K562 (cell line): ENCODE data around the gene SLC16A13. TPM values are rescaled to one million over a fixed set of nuclear protein-coding genes. Genes with fewer than 3 reads are reported as not detected.

Experiments
- ATAC-seq: fragments of 200-7000 bp; cut with Tn5 transposase; 3 replicates; pipeline ENCODE4 v1.9.1; 2020; ENCODE audit warnings: moderate library complexity
- BruUV-seq: library from RNA; stranded (reverse); fragments of 400-500 nt; replicated peaks from 2 replicates; lab custom pipeline; 2021; lab: Mats Ljungman, UMichigan
- CTCF ChIA-PET: fragments of 300-600 bp; formaldehyde crosslinking; extraction: SDS; loops from one replicate; lab custom pipeline; 2021; ENCODE audit warnings: low intra/inter-chr PET ratio; lab: Yijun Ruan, JAX
- POLR2A ChIA-PET: fragments of 300-600, 350-650 bp; sonication (Branson Sonifier 250); formaldehyde crosslinking; extraction: SDS; loops from one replicate; lab custom pipeline; 2021; ENCODE audit warnings: antibody characterized with exemption, inconsistent platforms; lab: Yijun Ruan, JAX
- DNase-seq, 4 experiments: peaks; one replicate each; pipeline versions ENCODE4 v3.0.0 to v3.0.0-alpha.2; 2011 to 2018; ENCODE audit warnings: low spot score in 3 of 4, mixed read lengths in 3 of 4; ENCODE audit errors: extremely low read depth in 1 of 4
- FAIRE-seq: peaks from 2 replicates; lab custom pipeline; 2011; peaks lifted over from hg19 to GRCh38; lab: Jason Lieb, UNC
- H2AFZ ChIP-seq: 2 replicates; pipeline ENCODE4 v1.6.0; 2011; ENCODE audit warnings: low read depth, low read length, control low read depth, inconsistent platforms
- H3K27ac ChIP-seq: fragments of 200-600 bp; 3 replicates; pipeline ENCODE4 v1.8.0; 2011; ENCODE audit warnings: low read depth, mild to moderate bottlenecking, control low read depth, inconsistent platforms, low read length, moderate library complexity, mixed read lengths; ENCODE audit errors: extremely low read depth
- H3K27me3 ChIP-seq, 2 experiments: fragments of 300-600 bp in 1 of 2; 2 replicates in 1 of 2; 3 replicates in 1 of 2; pipeline versions ENCODE4 v1.6.0 to v1.8.0; 2011; ENCODE audit warnings: inconsistent platforms in 2 of 2, low read length in 2 of 2, mild to moderate bottlenecking in 1 of 2, mixed read lengths in 1 of 2, moderate library complexity in 1 of 2; ENCODE audit not compliant: control insufficient read depth in 2 of 2, insufficient read depth in 2 of 2
- H3K36me3 ChIP-seq: fragments of 300-600 bp; 3 replicates; pipeline ENCODE4 v1.8.0; 2011; ENCODE audit warnings: mild to moderate bottlenecking, low read length, inconsistent platforms; ENCODE audit not compliant: control insufficient read depth, insufficient read depth
- H3K4me1 ChIP-seq, 2 experiments: fragments of 200-600 bp in 1 of 2; replicated peaks in 1 of 2; 2 replicates in 1 of 2; 3 replicates in 1 of 2; pipeline versions ENCODE4 v1.5.1 to v1.8.0; 2011; ENCODE audit warnings: inconsistent platforms in 2 of 2, low read length in 2 of 2, mild to moderate bottlenecking in 1 of 2, mixed read lengths in 1 of 2, moderate library complexity in 1 of 2; ENCODE audit not compliant: control insufficient read depth in 2 of 2, insufficient read depth in 2 of 2
- H3K4me2 ChIP-seq: 2 replicates; pipeline ENCODE4 v1.6.1; 2011; ENCODE audit warnings: low read length, control low read depth, inconsistent platforms, mixed read lengths; ENCODE audit not compliant: insufficient read depth
- H3K4me3 ChIP-seq: fragments of 200-600 bp; sonication (generic), shearing (Covaris generic); 2 replicates; pipeline ENCODE4 v1.5.1; 2016; ENCODE audit warnings: control low read depth, inconsistent platforms
- H3K79me2 ChIP-seq: fragments of 200-600 bp; 3 replicates; pipeline ENCODE4 v1.8.0; 2011; ENCODE audit warnings: low read length, inconsistent platforms; ENCODE audit not compliant: control insufficient read depth, insufficient read depth
- H3K9ac ChIP-seq, 2 experiments: 2 replicates each; pipeline versions ENCODE4 v1.6.0 to v1.6.1; 2011; ENCODE audit warnings: low read depth in 2 of 2, low read length in 2 of 2, control low read depth in 1 of 2, inconsistent platforms in 1 of 2, mild to moderate bottlenecking in 1 of 2, mixed read lengths in 1 of 2; ENCODE audit not compliant: insufficient read depth in 1 of 2
- H3K9me1 ChIP-seq: one replicate; pipeline ENCODE4 v1.6.0; 2011; ENCODE audit warnings: inconsistent platforms, mild to moderate bottlenecking, low read length, moderate library complexity; ENCODE audit not compliant: control insufficient read depth, insufficient read depth
- H3K9me3 ChIP-seq: replicated peaks from 2 replicates; pipeline ENCODE4 v1.5.1; 2011; ENCODE audit warnings: low read depth, low read length, inconsistent platforms; ENCODE audit not compliant: control insufficient read depth, insufficient read depth
- H4K20me1 ChIP-seq: replicated peaks from 2 replicates; pipeline ENCODE4 v1.6.1; 2011; ENCODE audit warnings: low read length, inconsistent platforms, mixed read lengths; ENCODE audit not compliant: control insufficient read depth, insufficient read depth
- ARID1B ChIP-seq: fragments of 450-650 bp; IDR thresholded peaks from 2 replicates; pipeline ENCODE4 v1.6.1; 2016; ENCODE audit warnings: antibody characterized with exemption, mild to moderate bottlenecking, inconsistent platforms
- ATF3 ChIP-seq, 2 experiments: fragments of 450-650 bp in 1 of 2; sonication (generic) in 1 of 2; formaldehyde crosslinking in 1 of 2; IDR thresholded peaks in 1 of 2; conservative IDR thresholded peaks in 1 of 2; 2 replicates each; pipeline versions ENCODE4 v1.6.1 to v1.8.1; 2016 to 2023; ENCODE audit warnings: mild to moderate bottlenecking in 2 of 2, moderate library complexity in 2 of 2, inconsistent platforms in 1 of 2, missing genetic modification reagents in 1 of 2
- CBFA2T2 ChIP-seq: fragments of 450-650 bp; conservative IDR thresholded peaks from 2 replicates; pipeline ENCODE4 v1.6.1; 2017; ENCODE audit warnings: mild to moderate bottlenecking
- DPF2 ChIP-seq: fragments of 450-650 bp; IDR thresholded peaks from 2 replicates; pipeline ENCODE4 v1.6.1; 2016
- FOXA1 ChIP-seq: fragments of 450-650 bp; IDR thresholded peaks from 2 replicates; pipeline ENCODE4 v1.6.1; 2016; ENCODE audit warnings: mild to moderate bottlenecking, borderline replicate concordance
- HDAC1 ChIP-seq, 2 experiments: fragments of 450-650 bp; IDR thresholded peaks; 2 replicates each; pipeline ENCODE4 v1.6.1; 2016 to 2017; ENCODE audit warnings: inconsistent platforms in 1 of 2, mild to moderate bottlenecking in 1 of 2, moderate library complexity in 1 of 2
- HOMEZ ChIP-seq: fragments of 250-450 bp; sonication (Bioruptor Pico); IDR thresholded peaks from 2 replicates; pipeline ENCODE4 v1.4.0; 2020; ENCODE audit warnings: mild to moderate bottlenecking, moderate library complexity
- NR2C2 ChIP-seq, 2 experiments: fragments of 200-800 bp in 1 of 2; sonication (Bioruptor generic) in 1 of 2; sonication (generic) in 1 of 2; formaldehyde crosslinking in 1 of 2; IDR thresholded peaks; 2 replicates each; pipeline versions ENCODE4 v1.6.1 to v1.8.0; 2016 to 2022; ENCODE audit warnings: mild to moderate bottlenecking in 1 of 2, missing compliant biosample characterization in 1 of 2, missing genetic modification characterization in 1 of 2, missing genetic modification reagents in 1 of 2
- STAT6 ChIP-seq: sonication (generic); formaldehyde crosslinking; IDR thresholded peaks from 2 replicates; pipeline ENCODE4 v1.8.1; 2023; ENCODE audit warnings: mild to moderate bottlenecking, missing genetic modification reagents
- TCF3 ChIP-seq: sonication (generic); formaldehyde crosslinking; IDR thresholded peaks from 2 replicates; pipeline ENCODE4 v1.4.0; 2020; ENCODE audit warnings: mild to moderate bottlenecking, missing genetic modification reagents
- TEAD4 ChIP-seq, 2 experiments: sonication (generic) in 1 of 2; formaldehyde crosslinking in 1 of 2; IDR thresholded peaks; 2 replicates each; pipeline versions ENCODE4 v1.6.1 to v1.8.0; 2012 to 2022; ENCODE audit warnings: borderline replicate concordance in 1 of 2, inconsistent platforms in 1 of 2, low read length in 1 of 2, mild to moderate bottlenecking in 1 of 2, missing genetic modification reagents in 1 of 2
- ZNF384 ChIP-seq: IDR thresholded peaks from 2 replicates; pipeline ENCODE4 v1.6.1; 2012; ENCODE audit warnings: low read depth, low read length, improper control_type of control experiment
- ZNF639 ChIP-seq, 2 experiments: fragments of 200-800 bp in 1 of 2; sonication (Bioruptor generic) in 1 of 2; sonication (generic) in 1 of 2; formaldehyde crosslinking in 1 of 2; IDR thresholded peaks in 1 of 2; conservative IDR thresholded peaks in 1 of 2; 2 replicates each; pipeline versions ENCODE4 v1.5.0 to v1.6.1; 2016 to 2020; ENCODE audit warnings: missing compliant biosample characterization in 1 of 2, missing genetic modification characterization in 1 of 2, missing genetic modification reagents in 1 of 2
- whole genome bisulfite sequencing: fragments of 100-300 bp; shearing (Covaris generic); methylation state at CpG from one replicate; pipeline ENCODE4 v1.1.6; 2016; ENCODE audit warnings: low coverage, mixed read lengths; ENCODE audit not compliant: insufficient coverage; ENCODE audit errors: missing lambda C conversion rate; 5-methylcytosine and 5-hydroxymethylcytosine counted together
- in situ Hi-C: fragments of 300-500 bp; cut with MboI; formaldehyde crosslinking; loops from 4 replicates; pipeline ENCODE4 v1.15.0; 2018; ENCODE audit warnings: inconsistent platforms, mixed read lengths
- intact Hi-C: fragments of 100-400 bp; cut with micrococcal nuclease; formaldehyde crosslinking; loops from 2 replicates; pipeline ENCODE4 v1.14.2; 2022
- polyA plus RNA-seq, 8 experiments: library from polyadenylated mRNA; depleted of rRNA in 4 of 8; stranded (reverse) in 5 of 8; unstranded in 3 of 8; fragments of >200 nt; fragmentation: Nextera tagmentation in 2 of 8; fragmentation: Illumina TruSeq in 1 of 8; extraction: Ambion mirVana in 2 of 8; extraction: Trizol in 1 of 8; gene quantifications; 2 replicates each; pipeline versions ENCODE4 v1.2.1 to v1.2.3, GENCODE V29; 2011 to 2014; ENCODE audit warnings: inconsistent platforms in 1 of 8, missing spikeins in 1 of 8
- total RNA-seq, 7 experiments: library from RNA; depleted of rRNA in 6 of 7; stranded (reverse); fragments of >200 nt in 6 of 7; fragmentation: Illumina TruSeq in 2 of 7; extraction: Trizol in 2 of 7; gene quantifications; 2 replicates each; pipeline versions ENCODE4 v1.2.1 to v1.2.3, GENCODE V29; 2011 to 2021; ENCODE audit warnings: low replicate concordance in 1 of 7

Gene SLC16A13
- total and polyA plus RNA-seq, 9 of the 15 experiments (the other 6 are each of a cell fraction or from before 2014, with no cell fraction given): 0.04 to 5.6 (median 0.87) TPM

- no TSS peak for BruUV-seq
- H3K79me2 ChIP-seq: no peaks in the 10 kb centered on the region
- no peak overlapping the region for H3K4me3 ChIP-seq
- WGBS: 2% methylated on average over 6 of the region's 6 CpGs
- in situ Hi-C loops (no loop called here), intact Hi-C loops (no loop called here)
- H3K27ac ChIP-seq: no peak overlapping the region
- CTCF ChIA-PET: no interaction called here
- H3K9ac ChIP-seq: no peak overlapping the region
- DNase-seq (peak; percentile 42 to 68 (median 44)), ATAC-seq (no peak; the same call in 2 of the 3 replicates), FAIRE-seq (peak; percentile 59)
- H3K9me3 ChIP-seq: no peaks in the 10 kb centered on the region
- H3K27me3 ChIP-seq: peaks cover 10 to 22% of the 10 kb centered on the region in 2 experiments
- no peak overlapping the region for H3K4me2 ChIP-seq
- no peaks in the 10 kb centered on the region for H3K36me3 ChIP-seq
- H2AFZ ChIP-seq: no peak overlapping the region
- POLR2A ChIA-PET: no interaction called here
- H4K20me1 ChIP-seq: 0 out of 2 replicates have a peak, but pooled peaks cover 2% of the 10 kb centered on the region
- no peaks in the 10 kb centered on the region for H3K9me1 ChIP-seq
- no peaks in the 10 kb centered on the region for H3K4me1 ChIP-seq
- TF ChIP-seq ZNF639 (CRISPR knock-in tag; conservative IDR thresholded peaks at IDR 0.05 in 1 of 2, IDR thresholded peaks at IDR 0.05 in 1 of 2) (0 out of 4 replicates have a peak, but pooled peaks of 1 of the 2 experiments have one; percentile 37), TCF3 (CRISPR knock-in tag) (peak; percentile 72), HOMEZ (CRISPR knock-in tag) (no peak), TEAD4 (IDR thresholded peaks at IDR 0.05; ENCODE audit: low read length) (peak; percentile 67), TEAD4 (CRISPR knock-in tag; IDR thresholded peaks at IDR 0.05; ENCODE audit: borderline replicate concordance) (no peak), ATF3 (IDR thresholded peaks at IDR 0.05) (peak; percentile 80), ATF3 (CRISPR knock-in tag; conservative IDR thresholded peaks at IDR 0.05) (no peak), ZNF384 (peak; percentile 81), NR2C2 (CRISPR knock-in tag; IDR thresholded peaks at IDR 0.05) (no peak), NR2C2 (tag; IDR thresholded peaks at IDR 0.05) (peak; percentile 49; the same call in 1 of the 2 replicates), DPF2 (peak; percentile 61), ARID1B (peak; percentile 81), CBFA2T2 (peak; percentile 84), FOXA1 (no peak), HDAC1 (IDR thresholded peaks at IDR 0.05) (0 out of 4 replicates have a peak, but pooled peaks of 1 of the 2 experiments have one; percentile 32), STAT6 (no peak)
These were observed 24.5 kb downstream of the SLC16A13 start for GRCh38 chr17:7060165-7060891.
